IPS-18c (cell line): ENCODE results near the gene HERC4.
"Not testable (repeated sequence)": the region's sequence is repeated elsewhere in the genome, so short reads cannot be mapped to it uniquely, and the experiment has no call there.

Experiments
- H3K4me3 ChIP-seq: 2 replicates; pipeline ENCODE4 v1.7.0; 2013; ENCODE audit warnings: low read depth, mild to moderate bottlenecking, low read length, moderate library complexity; ENCODE audit not compliant: insufficient read depth
- H3K9me3 ChIP-seq: one replicate; pipeline ENCODE4 v1.6.1; 2013; ENCODE audit warnings: mild to moderate bottlenecking, low read length, moderate library complexity; ENCODE audit not compliant: control insufficient read depth, insufficient read depth

The HERC4 gene

GRCh38 chr10:68101066-68101465 lies 26.0 kb upstream of the HERC4 start:
- Histone ChIP-seq H3K4me3 (no peak overlapping the region), H3K9me3 (no peaks in the 10 kb centered on the region)

GRCh38 chr10:68099736-68100135 lies 24.7 kb upstream of the HERC4 start:
- H3K9me3 ChIP-seq: no peaks in the 10 kb centered on the region
- no peak overlapping the region for H3K4me3 ChIP-seq

DNA sequence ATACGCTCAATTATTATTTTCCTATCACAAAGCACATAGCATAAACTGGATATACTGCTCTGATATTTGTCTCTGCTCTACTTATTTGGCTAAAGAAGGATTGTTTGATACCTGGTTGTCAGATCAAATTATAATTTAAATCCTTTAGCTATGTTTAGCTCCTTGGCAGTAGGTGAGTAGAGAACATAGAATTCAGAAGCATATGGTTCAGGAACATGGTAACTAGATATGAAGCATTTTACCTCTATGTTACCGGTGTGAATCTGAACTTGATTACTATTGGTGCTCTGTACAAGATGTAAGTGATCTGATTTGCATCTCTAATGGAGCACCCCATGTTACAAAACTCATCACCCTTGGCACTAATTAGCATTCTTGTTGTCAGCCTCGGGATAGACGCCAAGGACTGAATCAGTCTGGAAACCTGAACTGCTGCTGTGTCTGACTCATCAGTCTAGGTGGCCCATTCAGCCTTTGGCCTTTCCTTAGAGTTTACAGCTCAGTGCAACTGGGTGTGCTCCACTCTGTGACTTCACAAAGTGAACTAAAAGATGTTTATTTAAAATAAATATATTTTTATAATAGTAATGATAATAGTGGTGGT lies 21.9 kb upstream of the HERC4 start:
- Histone ChIP-seq H3K4me3 (no peak overlapping the region), H3K9me3 (no peaks in the 10 kb centered on the region)

DNA sequence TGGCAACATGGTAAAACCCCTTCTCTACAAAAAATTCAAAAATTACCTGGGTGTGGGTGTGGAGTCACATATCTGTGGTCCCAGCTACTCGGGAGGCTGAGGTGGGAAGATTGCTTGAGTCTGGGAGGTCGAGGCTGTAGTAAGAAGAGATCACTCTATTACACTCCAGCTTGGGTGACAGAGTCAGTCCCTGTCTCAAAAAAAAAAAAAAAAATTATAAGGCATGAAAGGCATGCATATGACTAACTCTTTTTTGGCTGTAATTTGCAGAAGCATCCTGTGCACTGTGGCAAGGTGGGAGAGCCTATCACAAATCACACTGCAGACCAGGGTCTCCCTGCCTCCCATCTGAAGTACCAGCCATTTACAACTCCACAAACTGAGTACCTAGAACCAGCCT lies 20.1 kb upstream of the HERC4 start:
- Histone ChIP-seq H3K4me3 (no peak overlapping the region), H3K9me3 (no peaks in the 10 kb centered on the region)

DNA sequence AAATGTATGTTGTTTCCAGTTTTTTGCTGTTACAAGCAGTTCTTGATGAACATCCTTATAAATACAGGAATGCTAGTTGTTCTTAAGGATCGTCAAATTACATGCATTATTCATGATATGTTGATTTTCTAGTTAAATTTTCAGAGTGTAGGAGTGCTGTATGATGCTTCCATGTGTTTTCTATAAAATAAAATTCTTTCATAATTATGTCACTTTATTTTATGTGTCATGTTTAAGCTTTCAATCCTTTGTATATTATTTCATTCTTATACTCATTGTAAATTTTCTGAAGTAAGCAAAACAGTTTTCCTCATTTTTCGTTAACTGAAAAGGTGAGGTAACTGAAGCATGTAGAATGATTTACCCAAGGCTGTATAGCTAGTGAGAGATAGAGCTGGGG lies 17.4 kb upstream of the HERC4 start:
- Histone ChIP-seq H3K4me3 (no peak overlapping the region), H3K9me3 (no peaks in the 10 kb centered on the region)

DNA sequence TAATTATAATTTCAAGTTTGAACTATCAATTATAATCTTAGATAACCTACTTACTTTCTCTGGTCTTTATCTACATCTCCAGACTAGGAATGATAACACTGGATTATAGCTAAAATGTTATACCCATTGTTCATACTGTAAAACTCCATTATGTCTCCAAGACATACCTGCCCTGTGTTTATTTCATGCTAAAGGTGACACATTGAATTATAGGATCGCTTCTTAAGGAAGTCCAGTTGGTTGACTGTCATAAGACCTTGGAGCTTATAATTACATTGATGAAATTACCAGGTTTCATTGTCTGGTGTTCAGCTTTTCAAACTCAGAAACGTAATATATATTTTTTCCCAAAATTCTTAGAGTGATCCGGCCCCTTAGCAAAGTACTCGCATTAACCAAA lies 15.5 kb upstream of the HERC4 start:
- Histone ChIP-seq H3K4me3 (no peak overlapping the region), H3K9me3 (no peaks in the 10 kb centered on the region)

DNA sequence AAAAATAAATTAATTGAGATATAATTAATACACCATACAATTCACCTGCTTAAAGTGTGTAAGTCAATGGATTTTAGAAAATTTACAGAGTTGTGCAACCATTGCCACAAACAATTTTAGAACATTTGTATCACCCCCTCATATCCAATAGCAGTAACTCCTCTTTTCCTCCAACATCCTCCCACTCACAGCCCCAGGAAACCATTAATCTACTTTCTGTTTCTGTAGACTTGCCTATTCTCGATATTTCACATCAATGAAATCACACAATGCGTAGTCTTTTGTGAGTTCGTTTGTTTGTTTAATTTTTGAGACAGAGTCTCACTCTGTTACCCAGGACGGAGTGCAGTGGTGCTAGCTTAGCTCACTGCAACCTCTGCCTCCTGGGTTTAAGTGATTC lies 13.7 kb upstream of the HERC4 start:
- Histone ChIP-seq H3K4me3 (no peak overlapping the region), H3K9me3 (no peaks in the 10 kb centered on the region)

GRCh38 chr10:68087685-68088401 lies 12.8 kb upstream of the HERC4 start:
- no peak overlapping the region for H3K4me3 ChIP-seq
- no peaks in the 10 kb centered on the region for H3K9me3 ChIP-seq

GRCh38 chr10:68086910-68087684 lies 12.0 kb upstream of the HERC4 start:
- no peaks in the 10 kb centered on the region for H3K9me3 ChIP-seq
- no peak overlapping the region for H3K4me3 ChIP-seq

DNA sequence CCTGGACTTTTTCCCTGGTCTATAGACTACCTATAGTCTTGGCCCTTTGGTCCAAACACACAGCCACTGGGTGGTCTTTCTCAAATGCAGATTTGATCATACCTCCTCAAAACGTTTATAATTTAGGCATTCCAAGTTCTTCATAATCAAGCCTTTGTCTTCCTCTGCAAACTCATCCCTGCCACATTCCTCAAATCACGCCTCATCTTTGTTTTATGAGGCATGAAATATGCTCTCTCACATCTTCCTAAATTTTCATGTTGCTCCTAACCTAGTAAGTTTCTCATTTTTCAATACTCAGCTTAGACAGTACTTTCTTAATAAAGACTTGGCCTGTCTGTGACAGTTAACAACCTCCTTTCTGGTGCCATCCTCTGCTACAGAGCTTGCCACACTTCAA lies 10.9 kb upstream of the HERC4 start:
- H3K4me3 ChIP-seq: no peak overlapping the region
- no peaks in the 10 kb centered on the region for H3K9me3 ChIP-seq

DNA sequence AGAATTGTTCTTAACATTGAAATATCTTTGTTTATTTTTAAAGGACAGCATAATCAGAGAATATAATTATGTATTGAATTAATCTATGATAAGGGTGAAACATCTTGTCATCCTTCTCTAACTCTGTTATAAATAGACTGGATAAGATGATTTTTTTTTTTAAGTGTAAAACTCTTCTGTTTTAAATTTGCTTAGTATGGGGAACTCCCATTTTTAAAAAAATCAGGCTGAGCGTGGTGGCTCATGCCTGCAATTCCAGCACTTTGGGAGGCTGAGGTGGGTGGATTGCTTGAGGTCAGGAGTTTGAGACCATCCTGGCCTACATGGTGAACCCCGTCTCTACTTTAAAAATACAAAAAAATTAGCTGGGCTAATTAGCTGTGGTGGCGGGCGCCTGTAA lies 9.4 kb upstream of the HERC4 start:
- Histone ChIP-seq H3K9me3 (no peaks in the 10 kb centered on the region), H3K4me3 (no peak overlapping the region)

- Histone ChIP-seq H3K4me3 (no peak overlapping the region), H3K9me3 (no peaks in the 10 kb centered on the region)
These were observed 8.9 kb upstream of the HERC4 start for GRCh38 chr10:68083953-68084352.

DNA sequence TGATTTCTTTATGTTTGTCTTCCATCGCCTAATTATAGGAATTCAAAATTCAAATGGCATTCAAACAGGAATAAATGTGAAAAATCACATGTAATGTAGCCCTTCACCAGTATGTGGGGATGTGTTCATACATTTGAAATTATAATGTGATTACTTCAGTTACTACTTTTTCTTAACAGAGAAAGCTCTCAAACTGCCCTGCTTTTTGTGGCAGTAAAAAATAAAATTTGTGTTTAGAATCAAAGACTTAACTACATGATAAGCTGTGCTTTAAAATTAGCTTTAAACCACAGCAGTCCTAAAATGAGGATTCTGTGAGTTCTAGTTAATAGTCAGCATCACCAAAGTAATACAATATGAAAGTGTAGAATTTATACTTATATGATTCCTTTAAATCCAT lies 7.8 kb upstream of the HERC4 start:
- no peaks in the 10 kb centered on the region for H3K9me3 ChIP-seq
- H3K4me3 ChIP-seq: no peak overlapping the region

GRCh38 chr10:68081916-68082315 lies 6.8 kb upstream of the HERC4 start:
- H3K9me3 ChIP-seq: no peaks in the 10 kb centered on the region
- no peak overlapping the region for H3K4me3 ChIP-seq

DNA sequence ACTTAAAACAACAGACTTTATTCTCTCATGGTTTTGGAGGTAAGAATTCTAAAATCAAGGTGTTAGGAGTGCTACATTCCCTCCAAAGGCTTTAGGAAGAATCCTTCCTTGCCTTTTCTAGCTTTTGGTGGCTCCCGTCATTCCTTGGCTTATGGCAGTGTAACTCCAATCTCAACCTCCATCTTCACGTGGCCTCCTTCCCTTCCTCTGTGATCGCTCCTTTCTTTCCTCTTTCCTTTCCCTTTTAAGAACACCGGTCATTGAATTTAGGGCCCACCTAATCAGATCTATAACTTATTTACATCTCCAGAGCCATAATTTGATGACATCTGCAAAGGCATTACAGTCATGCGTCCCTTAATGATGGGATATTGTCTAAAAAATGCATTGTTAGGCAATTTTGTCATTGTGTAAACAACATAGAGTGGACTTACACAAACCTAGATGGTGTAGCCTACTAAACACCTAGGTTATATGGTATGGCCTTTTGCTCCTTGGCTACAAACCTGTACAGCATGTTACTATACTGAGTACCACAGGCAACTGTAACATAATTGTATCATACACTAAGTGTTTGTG lies 5.9 kb upstream of the HERC4 start:
- H3K9me3 ChIP-seq: no peaks in the 10 kb centered on the region
- H3K4me3 ChIP-seq: no peak overlapping the region

GRCh38 chr10:68079434-68079833 lies 4.4 kb upstream of the HERC4 start:
- Histone ChIP-seq H3K4me3 (no peak overlapping the region), H3K9me3 (no peaks in the 10 kb centered on the region)

DNA sequence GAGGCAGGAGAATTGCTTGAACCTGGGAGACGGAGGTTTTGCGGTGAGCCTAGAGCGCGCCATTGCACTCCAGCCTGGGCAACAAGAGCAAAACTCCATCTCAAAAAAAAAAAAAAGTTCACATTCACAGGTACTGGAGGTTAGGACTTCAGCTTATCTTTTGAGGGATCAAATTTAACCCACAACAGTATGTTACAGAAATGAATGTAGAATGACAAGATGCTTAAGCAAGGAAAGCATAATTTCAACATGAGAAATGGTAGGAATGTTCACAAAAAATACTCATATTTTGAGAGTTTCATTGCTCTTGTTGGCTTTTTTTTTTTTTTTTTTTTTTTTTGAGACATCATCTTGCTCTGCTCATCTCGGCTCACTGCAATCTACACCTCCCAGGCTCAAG lies 1.9 kb upstream of the HERC4 start:
- H3K9me3 ChIP-seq: no peaks in the 10 kb centered on the region

GRCh38 chr10:68076081-68076480 lies 998 bp upstream of the HERC4 start:
- H3K4me3 ChIP-seq, H3K9me3 ChIP-seq: not testable (repeated sequence)

More for the DNA sequence above, 1.9 kb upstream of the HERC4 start:
- no peak overlapping the region for H3K4me3 ChIP-seq
